HepG2 (cell line): ENCODE data around the gene ATP5F1E. TPM values are rescaled to one million over a fixed set of nuclear protein-coding genes. Genes with fewer than 3 reads are reported as not detected.

Source experiments
- CEBPB ChIP-seq: IDR thresholded peaks from 2 replicates; pipeline ENCODE4 v1.6.1; 2011; ENCODE audit warnings: low read depth, low read length, improper control_type of control experiment, borderline replicate concordance
- ELF3 ChIP-seq: IDR thresholded peaks from 2 replicates; pipeline ENCODE4 v1.6.1; 2016; ENCODE audit warnings: missing genetic modification reagents, missing compliant biosample characterization
- MAFG ChIP-seq: sonication (generic); formaldehyde crosslinking; IDR thresholded peaks from 2 replicates; pipeline ENCODE4 v1.5.1; 2020; ENCODE audit warnings: mild to moderate bottlenecking, missing genetic modification reagents
- PRDM10 ChIP-seq: sonication (generic); formaldehyde crosslinking; IDR thresholded peaks from 2 replicates; pipeline ENCODE4 v1.4.0; 2020; ENCODE audit warnings: low read depth, missing genetic modification reagents
- SP1 ChIP-seq, 2 experiments: fragments of 450-650 bp in 1 of 2; sonication (generic) in 1 of 2; formaldehyde crosslinking in 1 of 2; IDR thresholded peaks; 2 replicates each; pipeline versions ENCODE4 v1.4.0 to v1.6.1; 2016 to 2020; ENCODE audit warnings: missing genetic modification reagents in 1 of 2
- ZBTB7A ChIP-seq: sonication (generic); formaldehyde crosslinking; IDR thresholded peaks from 2 replicates; pipeline ENCODE4 v1.8.0; 2022; ENCODE audit warnings: mild to moderate bottlenecking, missing genetic modification reagents
- ZMAT3 ChIP-seq: sonication (generic); formaldehyde crosslinking; conservative IDR thresholded peaks from 2 replicates; pipeline ENCODE4 v1.7.0; 2021; ENCODE audit warnings: missing genetic modification reagents
- ZNF160 ChIP-seq: sonication (generic); formaldehyde crosslinking; IDR thresholded peaks from 2 replicates; pipeline ENCODE4 v1.8.0; 2022; ENCODE audit warnings: mild to moderate bottlenecking, inconsistent platforms, missing genetic modification reagents
- ZNF552 ChIP-seq: sonication (generic); formaldehyde crosslinking; IDR thresholded peaks from 2 replicates; pipeline ENCODE4 v1.9.0; 2022; ENCODE audit warnings: missing genetic modification reagents, mild to moderate bottlenecking, borderline replicate concordance
- ZNF569 ChIP-seq: sonication (generic); formaldehyde crosslinking; IDR thresholded peaks from 2 replicates; pipeline ENCODE4 v1.5.0; 2020; ENCODE audit warnings: mild to moderate bottlenecking, missing genetic modification reagents, moderate library complexity, borderline replicate concordance
- ZSCAN30 ChIP-seq: sonication (generic); formaldehyde crosslinking; IDR thresholded peaks from 2 replicates; pipeline ENCODE4 v1.5.0; 2020; ENCODE audit warnings: mild to moderate bottlenecking, missing genetic modification reagents
- polyA plus RNA-seq, 8 experiments: library from polyadenylated mRNA; depleted of rRNA in 3 of 8; stranded (reverse) in 7 of 8; unstranded in 1 of 8; fragments of >200 nt; fragmentation: Illumina TruSeq in 4 of 8; extraction: Trizol in 4 of 8; gene quantifications; 2 replicates each; pipeline versions ENCODE4 v1.2.1 to v1.2.3, GENCODE V29; 2011 to 2016; ENCODE audit warnings: low read depth in 4 of 8, missing spikeins in 1 of 8, mixed read lengths in 1 of 8; ENCODE audit not compliant: insufficient read depth in 1 of 8
- total RNA-seq, 5 experiments: library from RNA; depleted of rRNA; stranded (reverse); fragments of >200 nt; fragmentation: Illumina TruSeq; extraction: Trizol; gene quantifications; 2 replicates each; pipeline ENCODE4 v1.2.3, GENCODE V29; 2016; ENCODE audit warnings: low read depth in 1 of 5
- TF ChIP-seq, protein P1 (sequence below): sonication (generic); formaldehyde crosslinking; IDR thresholded peaks from 2 replicates; pipeline ENCODE4 v1.4.0; 2020; ENCODE audit warnings: mild to moderate bottlenecking, missing genetic modification reagents
- TF ChIP-seq, protein P2 (sequence below): sonication (generic); formaldehyde crosslinking; IDR thresholded peaks from 2 replicates; pipeline ENCODE4 v1.8.1; 2023; ENCODE audit warnings: mild to moderate bottlenecking, moderate library complexity, missing genetic modification reagents
- TF ChIP-seq, protein P3 (sequence below): sonication (generic); formaldehyde crosslinking; conservative IDR thresholded peaks from 2 replicates; pipeline ENCODE4 v1.8.1; 2023; ENCODE audit warnings: missing genetic modification reagents

Gene ATP5F1E
- total and polyA plus RNA-seq, 2 of the 13 experiments (the other 11 are each of a cell fraction or from before 2014, with no cell fraction given) = 121 to 134 TPM

- TF ChIP-seq, protein P1, sequence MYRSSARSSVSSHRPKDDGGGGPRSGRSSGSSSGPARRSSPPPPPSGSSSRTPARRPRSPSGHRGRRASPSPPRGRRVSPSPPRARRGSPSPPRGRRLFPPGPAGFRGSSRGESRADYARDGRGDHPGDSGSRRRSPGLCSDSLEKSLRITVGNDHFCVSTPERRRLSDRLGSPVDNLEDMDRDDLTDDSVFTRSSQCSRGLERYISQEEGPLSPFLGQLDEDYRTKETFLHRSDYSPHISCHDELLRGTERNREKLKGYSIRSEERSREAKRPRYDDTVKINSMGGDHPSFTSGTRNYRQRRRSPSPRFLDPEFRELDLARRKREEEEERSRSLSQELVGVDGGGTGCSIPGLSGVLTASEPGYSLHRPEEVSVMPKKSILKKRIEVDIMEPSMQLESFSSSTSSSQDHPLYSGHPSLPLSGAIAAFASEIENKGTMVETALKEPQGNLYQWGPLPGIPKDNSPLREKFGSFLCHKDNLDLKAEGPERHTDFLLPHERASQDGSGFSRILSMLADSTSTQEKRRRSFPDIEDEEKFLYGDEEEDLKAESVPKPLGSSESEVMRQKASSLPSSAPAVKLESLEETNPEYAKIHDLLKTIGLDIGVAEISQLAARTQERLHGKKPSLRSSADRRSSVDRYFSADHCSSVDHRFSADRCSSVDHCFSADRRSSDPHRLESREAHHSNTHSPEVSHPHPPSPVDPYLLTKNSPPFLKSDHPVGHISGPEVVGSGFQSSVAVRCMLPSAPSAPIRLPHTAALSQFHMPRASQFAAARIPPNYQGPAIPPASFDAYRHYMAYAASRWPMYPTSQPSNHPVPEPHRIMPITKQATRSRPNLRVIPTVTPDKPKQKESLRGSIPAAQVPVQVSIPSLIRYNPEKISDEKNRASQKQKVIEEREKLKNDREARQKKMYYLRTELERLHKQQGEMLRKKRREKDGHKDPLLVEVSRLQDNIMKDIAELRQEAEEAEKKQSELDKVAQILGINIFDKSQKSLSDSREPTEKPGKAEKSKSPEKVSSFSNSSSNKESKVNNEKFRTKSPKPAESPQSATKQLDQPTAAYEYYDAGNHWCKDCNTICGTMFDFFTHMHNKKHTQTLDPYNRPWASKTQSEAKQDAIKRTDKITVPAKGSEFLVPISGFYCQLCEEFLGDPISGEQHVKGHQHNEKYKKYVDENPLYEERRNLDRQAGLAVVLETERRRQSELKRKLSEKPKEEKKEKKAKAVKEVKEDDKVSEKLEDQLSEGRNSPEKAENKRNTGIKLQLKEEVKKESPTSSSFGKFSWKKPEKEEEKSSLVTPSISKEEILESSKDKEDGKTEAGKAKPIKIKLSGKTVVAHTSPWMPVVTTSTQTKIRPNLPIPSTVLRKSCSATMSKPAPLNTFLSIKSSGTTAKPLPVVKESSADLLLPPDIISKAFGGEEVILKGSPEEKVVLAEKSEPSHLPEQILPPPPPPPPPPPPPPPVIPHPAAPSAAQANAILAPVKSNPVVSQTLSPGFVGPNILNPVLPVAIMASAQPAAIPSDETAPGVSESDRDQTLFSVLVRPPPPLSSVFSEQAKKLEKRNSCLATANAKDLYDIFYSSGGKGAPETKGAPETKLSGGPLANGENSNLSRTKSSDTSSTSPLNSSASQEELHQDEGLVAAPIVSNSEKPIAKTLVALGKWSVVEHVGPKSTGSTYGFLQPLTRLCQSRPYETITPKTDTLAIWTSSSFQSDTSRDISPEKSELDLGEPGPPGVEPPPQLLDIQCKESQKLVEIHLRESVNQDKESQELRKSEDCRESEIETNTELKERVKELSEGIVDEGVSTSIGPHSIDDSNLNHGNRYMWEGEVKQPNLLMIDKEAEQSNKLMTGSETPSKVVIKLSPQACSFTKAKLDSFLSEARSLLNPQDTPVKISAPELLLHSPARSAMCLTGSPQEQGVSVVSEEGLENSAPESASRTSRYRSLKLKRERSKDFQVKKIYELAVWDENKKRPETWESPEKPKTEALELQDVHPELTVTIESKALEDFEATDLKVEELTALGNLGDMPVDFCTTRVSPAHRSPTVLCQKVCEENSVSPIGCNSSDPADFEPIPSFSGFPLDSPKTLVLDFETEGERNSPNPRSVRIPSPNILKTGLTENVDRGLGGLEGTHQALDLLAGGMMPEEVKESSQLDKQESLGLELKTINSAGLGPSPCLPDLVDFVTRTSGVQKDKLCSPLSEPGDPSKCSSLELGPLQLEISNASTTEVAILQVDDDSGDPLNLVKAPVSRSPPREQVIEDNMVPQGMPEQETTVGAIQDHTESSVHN (CRISPR knock-in tag) = no peak
- TF ChIP-seq, protein P2, sequence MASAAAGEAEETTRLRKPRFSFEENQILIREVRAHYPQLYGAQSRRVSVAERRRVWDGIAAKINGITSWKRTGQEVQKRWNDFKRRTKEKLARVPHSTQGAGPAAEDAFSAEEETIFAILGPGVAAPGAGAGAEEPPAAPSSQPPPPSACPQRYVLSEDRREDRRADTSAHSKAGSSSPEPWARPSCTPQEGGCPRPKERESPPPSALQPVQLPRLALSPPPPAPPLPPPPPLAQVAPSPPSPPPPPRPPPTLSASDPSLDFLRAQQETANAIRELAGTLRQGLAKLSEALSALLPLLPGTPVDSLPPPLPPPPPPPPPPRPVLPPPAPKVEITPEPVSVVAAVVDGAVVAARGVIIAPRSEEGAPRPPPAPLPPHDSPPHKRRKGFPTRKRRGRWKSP (CRISPR knock-in tag) = 0 out of 2 replicates have a peak, but pooled peaks have one; percentile 40
- no peak for TF ChIP-seq ZSCAN30
- TF ChIP-seq ELF3 (CRISPR knock-in tag) = peak; percentile 67
- no peak for TF ChIP-seq SP1 (IDR thresholded peaks at IDR 0.05)
- peak; percentile 28; the same call in 1 of the 2 replicates for TF ChIP-seq SP1 (CRISPR knock-in tag; IDR thresholded peaks at IDR 0.05)
- TF ChIP-seq PRDM10 = no peak; the same call in 1 of the 2 replicates
- TF ChIP-seq ZMAT3 = no peak
- no peak; the same call in 1 of the 2 replicates for TF ChIP-seq ZNF552 (CRISPR knock-in tag)
- TF ChIP-seq ZBTB7A (CRISPR knock-in tag) = no peak
- no peak for TF ChIP-seq MAFG (CRISPR knock-in tag)
- TF ChIP-seq, protein P3, sequence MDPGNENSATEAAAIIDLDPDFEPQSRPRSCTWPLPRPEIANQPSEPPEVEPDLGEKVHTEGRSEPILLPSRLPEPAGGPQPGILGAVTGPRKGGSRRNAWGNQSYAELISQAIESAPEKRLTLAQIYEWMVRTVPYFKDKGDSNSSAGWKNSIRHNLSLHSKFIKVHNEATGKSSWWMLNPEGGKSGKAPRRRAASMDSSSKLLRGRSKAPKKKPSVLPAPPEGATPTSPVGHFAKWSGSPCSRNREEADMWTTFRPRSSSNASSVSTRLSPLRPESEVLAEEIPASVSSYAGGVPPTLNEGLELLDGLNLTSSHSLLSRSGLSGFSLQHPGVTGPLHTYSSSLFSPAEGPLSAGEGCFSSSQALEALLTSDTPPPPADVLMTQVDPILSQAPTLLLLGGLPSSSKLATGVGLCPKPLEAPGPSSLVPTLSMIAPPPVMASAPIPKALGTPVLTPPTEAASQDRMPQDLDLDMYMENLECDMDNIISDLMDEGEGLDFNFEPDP (CRISPR knock-in tag) = no peak
- no peak for TF ChIP-seq ZNF569 (CRISPR knock-in tag)
- TF ChIP-seq CEBPB = no peak
- TF ChIP-seq ZNF160 (CRISPR knock-in tag) = no peak
Measured at GRCh38 chr20:59004763-59005522, 27.2 kb downstream of the ATP5F1E start (continued).
